Mucosa of descending colon (tissue), 3 donors: ENCODE results near the gene ERC2. TPM values are rescaled to one million over a fixed set of nuclear protein-coding genes. Genes with fewer than 3 reads are reported as not detected.
A peak's percentile ranks its signal among the peaks of the same experiment; 100 is the strongest.

Experiments used
- ATAC-seq: fragments of 200-7000 bp; cut with Tn5 transposase; one replicate; pipeline ENCODE4 v1.9.1; 2020; ENCODE audit warnings: mild to moderate bottlenecking, moderate library complexity
- DNase-seq, 3 donors: peaks; one replicate each; pipeline ENCODE4 v3.0.0-alpha.2; 2020
- H3K36me3 ChIP-seq: fragments of 200-600 bp; one replicate; pipeline ENCODE4 v1.8.0; 2021; ENCODE audit warnings: low read depth, mild to moderate bottlenecking
- H3K4me1 ChIP-seq: fragments of 200-600 bp; one replicate; pipeline ENCODE4 v1.8.0; 2021; ENCODE audit warnings: low read depth, mild to moderate bottlenecking
- H3K4me3 ChIP-seq: fragments of 200-600 bp; one replicate; pipeline ENCODE4 v1.8.0; 2021; ENCODE audit warnings: mild to moderate bottlenecking
- H3K9me3 ChIP-seq: fragments of 200-600 bp; one replicate; pipeline ENCODE4 v1.8.0; 2021; ENCODE audit warnings: mild to moderate bottlenecking
- CTCF ChIP-seq: fragments of 200-600 bp; IDR thresholded peaks from one replicate; pipeline ENCODE4 v1.8.0; 2022; ENCODE audit warnings: antibody characterized with exemption, mild to moderate bottlenecking
- intact Hi-C, 2 donors: fragments of 100-400 bp; cut with DNase I in 1 of 2; cut with micrococcal nuclease in 1 of 2; formaldehyde crosslinking; loops; one replicate each; pipeline versions ENCODE4 v1.11.0 to v1.11.1; 2022; cut with DNase I, micrococcal nuclease
- total RNA-seq, 3 donors: library from RNA; stranded (reverse); fragmentation: NEBNext Ultra II Directional in 2 of 3; extraction: Animal tissue kit (Norgen Biotek cat#: 25700) in 2 of 3; gene quantifications; one replicate each; pipeline versions ENCODE4 v1.2.1 to v1.2.4, GENCODE V29; 2021 to 2023
- donor health status: DM: no; HTN: no; CAD: no; lungs with moderate emphysema.
- donor health status: DM: no; HTN: no; CAD: no.
- donor health status: DM: no; HTN: yes; CAD: no.

The ERC2 gene
- total RNA-seq, 3 donors from 2014 or later: 0.06 to 1.8 (median 0.43) TPM

DNA sequence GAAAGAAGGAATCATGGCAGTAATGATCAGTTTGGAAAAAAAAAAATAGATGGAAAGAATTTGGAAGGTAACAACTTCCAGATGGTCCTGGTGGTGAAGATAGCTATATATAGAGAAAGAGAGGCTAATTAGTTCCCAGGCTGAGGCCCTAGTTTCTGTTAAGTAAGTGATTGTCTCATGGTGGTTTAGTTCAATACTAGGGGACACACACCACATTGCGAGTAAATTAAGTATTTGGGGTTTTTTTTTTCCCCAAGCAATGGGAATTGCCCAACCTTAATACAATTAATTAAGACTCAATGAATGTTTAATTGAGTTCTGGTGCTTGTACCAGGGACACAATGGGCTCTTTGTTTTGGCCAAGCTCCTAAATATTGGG is 837.4 kb downstream of the ERC2 start:
- no peak for TF ChIP-seq CTCF
- Histone ChIP-seq H3K9me3 (no peaks in the 10 kb centered on the region), H3K4me1 (peaks cover 23% of the 10 kb centered on the region), H3K36me3 (no peaks in the 10 kb centered on the region), H3K4me3 (no peak overlapping the region)
- DNase-seq (no peak), ATAC-seq (no peak)
- intact Hi-C loops: no loop called here

- DNase-seq: peak in 2 of 3 donors; percentile 48 to 82
- peak; percentile 81 for ATAC-seq
- intact Hi-C loops: no loop called here
- Histone ChIP-seq H3K36me3 (no peaks in the 10 kb centered on the region), H3K4me3 (no peak overlapping the region), H3K9me3 (no peaks in the 10 kb centered on the region), H3K4me1 (peaks cover 23% of the 10 kb centered on the region)
- no peak for TF ChIP-seq CTCF
Observed at GRCh38 chr3:55630280-55630920, 837.9 kb downstream of the ERC2 start.

DNA sequence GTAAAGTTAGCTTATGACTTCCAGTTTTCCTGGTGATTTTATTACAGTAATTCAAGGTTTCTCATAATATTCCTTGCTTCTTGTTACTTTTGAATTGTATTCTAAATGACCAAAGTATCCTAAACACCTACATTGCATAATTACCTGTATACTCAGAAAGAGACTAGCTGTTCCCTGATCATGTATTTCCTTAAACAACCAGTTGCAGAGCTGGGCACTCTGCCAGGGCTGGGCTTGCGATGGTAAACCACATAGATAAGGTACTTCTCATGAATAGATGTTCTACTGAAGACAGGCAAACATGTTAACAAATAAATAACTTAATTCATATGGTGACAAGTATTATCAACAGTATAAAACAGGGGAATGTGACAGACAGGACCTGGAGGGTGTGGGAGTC is 838.8 kb downstream of the ERC2 start:
- intact Hi-C loops: no loop called here
- no peaks in the 10 kb centered on the region for H3K36me3 ChIP-seq
- DNase-seq (peak; percentile 88 to 95 (median 93)), ATAC-seq (peak; percentile 78)
- H3K4me3 ChIP-seq: no peak overlapping the region
- H3K9me3 ChIP-seq: no peaks in the 10 kb centered on the region
- peaks cover 23% of the 10 kb centered on the region for H3K4me1 ChIP-seq
- TF ChIP-seq CTCF: no peak

- ATAC-seq (no peak), DNase-seq (no peak)
- no peaks in the 10 kb centered on the region for H3K36me3 ChIP-seq
- no peak overlapping the region for H3K4me3 ChIP-seq
- peaks cover 21% of the 10 kb centered on the region for H3K4me1 ChIP-seq
- TF ChIP-seq CTCF: no peak
- no peaks in the 10 kb centered on the region for H3K9me3 ChIP-seq
- intact Hi-C loops: no loop called here
Observed at GRCh38 chr3:55626279-55626665, 842.0 kb downstream of the ERC2 start.

GRCh38 chr3:55624238-55624637 is 844.0 kb downstream of the ERC2 start:
- H3K4me1 ChIP-seq: peaks cover 12% of the 10 kb centered on the region
- H3K4me3 ChIP-seq: no peak overlapping the region
- intact Hi-C loops: no loop called here
- DNase-seq (no peak), ATAC-seq (peak; percentile 14)
- H3K36me3 ChIP-seq: no peaks in the 10 kb centered on the region
- no peak for TF ChIP-seq CTCF
- H3K9me3 ChIP-seq: no peaks in the 10 kb centered on the region

GRCh38 chr3:55623786-55624185 is 844.5 kb downstream of the ERC2 start:
- intact Hi-C loops: no loop called here
- TF ChIP-seq CTCF: no peak
- Histone ChIP-seq H3K9me3 (no peaks in the 10 kb centered on the region), H3K36me3 (no peaks in the 10 kb centered on the region), H3K4me3 (no peak overlapping the region), H3K4me1 (peaks cover 8% of the 10 kb centered on the region)
- ATAC-seq (no peak), DNase-seq (no peak)
